C4-2B (cell line): ENCODE results near the gene KAT8.
"Not testable (repeated sequence)": the region's sequence is repeated elsewhere in the genome, so short reads cannot be mapped to it uniquely, and the experiment has no call there.

ENCODE experiments used
- H3K27ac ChIP-seq: fragments of 450-650 bp; 2 replicates; pipeline ENCODE4 v1.5.1; 2017
- CTCF ChIP-seq: fragments of 450-650 bp; conservative IDR thresholded peaks from 2 replicates; pipeline ENCODE4 v1.5.1; 2017; ENCODE audit warnings: mild to moderate bottlenecking
- ZFX ChIP-seq: fragments of 450-650 bp; IDR thresholded peaks from 2 replicates; pipeline ENCODE4 v1.6.1; 2017

KAT8 gene

DNA sequence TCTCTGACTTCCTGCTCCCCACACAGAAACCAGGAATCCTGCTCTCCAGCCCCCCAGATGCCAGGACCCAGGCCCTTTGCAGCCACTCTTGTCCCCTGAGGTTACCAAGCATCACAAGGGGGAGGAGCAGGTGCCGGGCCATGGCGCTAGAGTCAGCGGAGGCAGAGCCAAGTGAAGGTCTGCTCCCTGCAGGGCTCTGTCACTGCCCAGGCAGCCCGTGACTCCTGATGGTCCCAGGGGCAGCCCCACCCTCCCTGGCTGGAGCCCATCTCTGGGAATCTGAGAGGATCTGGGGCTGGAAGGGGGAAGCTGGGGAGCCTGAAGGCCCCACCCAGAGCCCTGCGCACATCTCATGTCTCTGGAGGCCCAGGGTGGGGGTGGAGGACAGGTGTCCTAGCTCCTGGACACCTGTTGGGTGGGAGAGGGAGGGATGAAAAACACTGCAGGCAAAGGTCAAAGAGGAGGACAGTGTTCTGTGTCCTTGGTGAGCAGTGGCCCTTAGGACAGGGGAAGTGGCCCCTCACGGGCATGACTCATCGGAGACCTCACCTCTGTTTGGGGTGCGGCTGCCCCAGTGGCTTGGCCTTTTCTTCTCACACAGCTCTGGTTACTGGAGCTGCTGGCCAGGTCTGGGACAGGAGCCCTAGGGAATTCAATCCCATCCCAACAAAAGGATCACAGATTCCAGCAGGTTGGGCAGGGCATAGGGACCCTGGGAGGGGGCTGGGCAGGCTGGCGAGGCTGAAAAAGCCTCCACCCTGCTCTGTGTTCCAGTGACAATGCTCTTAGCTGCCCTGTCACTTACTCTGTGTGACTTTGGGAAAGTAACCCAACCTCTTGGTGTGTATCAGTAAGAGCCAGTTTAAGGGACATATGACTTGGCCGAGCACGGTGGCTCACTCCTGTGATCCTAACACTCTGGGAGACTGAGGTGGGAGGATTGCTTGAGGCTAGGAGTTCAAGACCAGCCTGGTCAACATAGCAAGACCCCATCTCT, 32.7 kb downstream of the KAT8 start, which contains the start of gene PRSS36:
Gene PRSS36 (minus strand): TSS at position 173 of the 997 bp plus-strand sequence. CDS start 31 bp downstream, at position 142.
- no peak within 1 kb of the TSS for H3K27ac ChIP-seq

DNA sequence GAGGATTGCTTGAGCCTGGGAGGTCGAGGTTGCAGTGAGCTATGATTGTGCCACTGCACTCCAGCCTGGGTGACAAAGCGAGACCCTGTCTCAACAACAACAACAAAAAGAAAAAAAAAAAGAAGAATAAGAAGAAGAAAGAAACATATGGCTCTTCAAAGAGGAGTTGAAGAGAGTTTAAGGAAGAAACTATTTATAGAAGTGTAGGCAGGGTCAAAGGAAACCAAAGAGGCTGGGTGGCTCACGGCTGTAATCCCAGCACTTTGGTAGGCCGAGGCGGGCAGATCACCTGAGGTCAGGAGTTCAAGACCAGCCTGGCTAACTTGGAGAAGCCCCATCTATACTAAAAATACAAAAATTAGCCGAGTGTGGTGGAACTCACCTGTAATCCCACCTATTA, 33.5 kb downstream of the KAT8 start:
- H3K27ac ChIP-seq = not testable (repeated sequence)

More for the DNA sequence above, 32.7 kb downstream of the KAT8 start, which contains the start of gene PRSS36:
- TF ChIP-seq ZFX = no peak
- no peak for TF ChIP-seq CTCF

GRCh38 chr16:31157136-31157535, 39.7 kb downstream of the KAT8 start:
- H3K27ac ChIP-seq = no peak overlapping the region
- TF ChIP-seq CTCF (no peak), ZFX (no peak)

DNA sequence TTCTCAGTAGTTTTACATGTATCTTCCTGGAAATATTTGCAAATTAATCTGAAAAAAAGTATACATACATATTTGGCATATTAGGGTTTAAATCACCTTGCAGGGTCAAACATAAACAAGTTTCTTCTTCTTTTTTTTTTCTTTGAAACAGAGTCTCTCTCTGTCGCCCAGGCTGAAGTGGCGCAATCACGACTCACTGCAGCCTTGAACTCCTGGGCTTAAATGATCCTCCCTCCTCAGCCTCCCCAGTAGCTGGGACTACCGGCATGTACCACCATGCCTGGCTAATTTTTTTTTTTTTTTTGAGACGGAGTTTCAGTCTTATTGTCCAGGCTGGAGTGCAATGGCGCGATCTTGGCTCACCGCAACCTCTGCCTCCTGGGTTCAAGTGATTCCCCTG, 49.9 kb downstream of the KAT8 start:
- H3K27ac ChIP-seq = no peak overlapping the region
- no peak for TF ChIP-seq CTCF
- TF ChIP-seq ZFX = no peak

DNA sequence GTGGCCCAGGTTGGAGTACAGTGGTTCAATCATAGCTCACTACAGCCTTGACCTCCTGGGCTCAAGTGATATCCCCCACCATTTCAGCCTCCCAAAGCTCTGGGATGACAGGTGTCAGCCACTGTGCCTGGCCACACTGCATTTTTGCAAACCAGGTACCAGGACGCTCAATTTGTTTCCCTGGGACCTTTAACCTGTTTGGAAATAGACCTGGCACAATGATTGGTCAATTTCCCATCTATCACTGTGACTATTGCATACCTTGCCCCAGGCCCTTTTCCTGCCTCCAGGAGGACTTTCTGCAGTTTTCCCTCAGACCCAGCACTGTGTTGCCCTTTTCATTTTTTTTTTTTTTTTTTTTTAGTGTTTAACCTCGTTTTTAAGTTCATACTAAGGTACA, 51.4 kb downstream of the KAT8 start:
- no peak for TF ChIP-seq CTCF
- TF ChIP-seq ZFX = no peak
- H3K27ac ChIP-seq = no peak overlapping the region

DNA sequence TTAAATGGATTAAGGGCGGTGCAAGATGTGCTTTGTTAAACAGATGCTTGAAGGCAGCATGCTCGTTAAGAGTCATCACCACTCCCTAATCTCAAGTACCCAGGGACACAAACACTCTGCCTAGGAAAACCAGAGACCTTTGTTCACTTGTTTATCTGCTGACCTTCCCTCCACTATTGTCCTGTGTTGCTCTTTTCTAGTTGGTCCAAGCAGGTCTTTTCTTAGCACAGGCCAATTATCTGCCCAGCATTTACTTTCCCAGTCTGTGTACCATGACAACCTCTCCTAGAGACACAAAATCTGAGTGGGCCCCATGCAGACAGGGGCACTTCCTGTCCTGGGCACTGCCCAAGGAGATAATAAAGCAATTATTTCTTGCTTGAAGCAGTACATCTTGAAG, 52.6 kb downstream of the KAT8 start:
- not testable (repeated sequence) for H3K27ac ChIP-seq

DNA sequence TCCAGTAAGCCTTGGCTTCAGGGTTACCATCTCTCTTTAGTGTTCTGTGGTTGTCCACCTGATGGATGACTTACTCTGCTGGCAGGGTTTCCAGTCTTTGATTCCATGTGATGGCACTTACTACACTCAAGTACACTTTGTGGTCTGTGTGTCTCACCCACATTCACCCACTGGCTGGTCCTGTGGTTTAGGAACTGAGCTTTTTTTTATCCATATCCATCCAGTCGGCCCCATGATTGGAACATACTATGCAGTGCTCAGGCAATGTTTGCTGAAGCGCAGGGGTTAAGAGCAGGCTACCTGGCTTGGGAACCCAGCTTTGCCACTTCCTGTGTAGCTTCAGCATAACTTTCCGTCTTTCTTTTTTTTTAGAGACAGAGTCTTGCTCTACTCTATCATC, 59.7 kb downstream of the KAT8 start:
- no peak overlapping the region for H3K27ac ChIP-seq
- TF ChIP-seq ZFX = no peak
- TF ChIP-seq CTCF = no peak

GRCh38 chr16:31179219-31179746, 61.8 kb downstream of the KAT8 start:
- peak overlapping the region; percentile 93 for H3K27ac ChIP-seq
- TF ChIP-seq CTCF (no peak), ZFX (no peak)
